Skin epidermis (tissue), 12 donors: ENCODE measurements around the gene SAMD4A.

Experiments
- H3K27ac ChIP-seq, 21 experiments: fragments of 200-600 bp; sonication (generic) in 11 of 21; one replicate each; pipeline ENCODE4 v1.5.0; 2020; ENCODE audit warnings: mild to moderate bottlenecking in 3 of 21, inconsistent platforms in 2 of 21, moderate library complexity in 2 of 21
- H3K4me3 ChIP-seq, 7 experiments: fragments of 200-600 bp; sonication (generic) in 2 of 7; one replicate each; pipeline ENCODE4 v1.5.0; 2020; ENCODE audit warnings: inconsistent platforms in 2 of 7, mild to moderate bottlenecking in 2 of 7, moderate library complexity in 1 of 7

SAMD4A gene

GRCh38 chr14:54650331-54650958 is 83.5 kb downstream of the SAMD4A start:
- no peak overlapping the region for H3K4me3 ChIP-seq
- peak overlapping the region in 15 of 21 experiments; percentile 9 to 87 (median 43) for H3K27ac ChIP-seq

GRCh38 chr14:54650959-54651351 is 84.0 kb downstream of the SAMD4A start:
- peak overlapping the region in 14 of 21 experiments; percentile 9 to 87 (median 46) for H3K27ac ChIP-seq

GRCh38 chr14:54651649-54652048 is 84.7 kb downstream of the SAMD4A start:
- H3K4me3 ChIP-seq: no peak overlapping the region
- H3K27ac ChIP-seq: peak overlapping the region in 15 of 21 experiments; percentile 10 to 87 (median 60)

More at GRCh38 chr14:54650959-54651351, 84.0 kb downstream of the SAMD4A start:
- H3K4me3 ChIP-seq: no peak overlapping the region

GRCh38 chr14:54652188-54652587 is 85.3 kb downstream of the SAMD4A start:
- Histone ChIP-seq H3K4me3 (no peak overlapping the region), H3K27ac (peak overlapping the region in 16 of 21 experiments; percentile 10 to 88 (median 66))

GRCh38 chr14:54652605-54653052 is 85.7 kb downstream of the SAMD4A start:
- H3K27ac ChIP-seq: peak overlapping the region in 18 of 21 experiments; percentile 10 to 88 (median 65)
- peak overlapping the region in 1 of 7 experiments; percentile 4 for H3K4me3 ChIP-seq

GRCh38 chr14:54653712-54654469 is 87.0 kb downstream of the SAMD4A start:
- Histone ChIP-seq H3K4me3 (no peak overlapping the region), H3K27ac (peak overlapping the region in 9 of 21 experiments; percentile 6 to 88 (median 80))

GRCh38 chr14:54654605-54655004 is 87.7 kb downstream of the SAMD4A start:
- H3K4me3 ChIP-seq: no peak overlapping the region
- H3K27ac ChIP-seq: peak overlapping the region in 6 of 21 experiments; percentile 1 to 88 (median 76)

- Histone ChIP-seq H3K4me3 (no peak overlapping the region), H3K27ac (peak overlapping the region in 1 of 21 experiments; percentile 15)
Measured at GRCh38 chr14:54658836-54659235, 91.9 kb downstream of the SAMD4A start.

- Histone ChIP-seq H3K4me3 (no peak overlapping the region), H3K27ac (no peak overlapping the region)
Measured at GRCh38 chr14:54659365-54659764, 92.4 kb downstream of the SAMD4A start.

GRCh38 chr14:54660604-54661111 is 93.7 kb downstream of the SAMD4A start:
- Histone ChIP-seq H3K4me3 (no peak overlapping the region), H3K27ac (no peak overlapping the region)

- no peak overlapping the region for H3K4me3 ChIP-seq
- no peak overlapping the region for H3K27ac ChIP-seq
Measured at GRCh38 chr14:54662491-54663133, 95.7 kb downstream of the SAMD4A start.

- Histone ChIP-seq H3K4me3 (no peak overlapping the region), H3K27ac (no peak overlapping the region)
Measured at GRCh38 chr14:54664961-54665360, 98.0 kb downstream of the SAMD4A start.

GRCh38 chr14:54665946-54666345 is 99.0 kb downstream of the SAMD4A start:
- Histone ChIP-seq H3K27ac (no peak overlapping the region), H3K4me3 (no peak overlapping the region)

- Histone ChIP-seq H3K27ac (peak overlapping the region in 1 of 21 experiments; percentile 32), H3K4me3 (no peak overlapping the region)
Measured at GRCh38 chr14:54667026-54667744, 100.3 kb downstream of the SAMD4A start.

GRCh38 chr14:54667764-54668163 is 100.8 kb downstream of the SAMD4A start:
- H3K4me3 ChIP-seq: no peak overlapping the region
- H3K27ac ChIP-seq: peak overlapping the region in 2 of 21 experiments; percentile 32

- peak overlapping the region in 1 of 21 experiments; percentile 14 for H3K27ac ChIP-seq
- H3K4me3 ChIP-seq: no peak overlapping the region
Measured at GRCh38 chr14:54669721-54670561, 103.0 kb downstream of the SAMD4A start.

- Histone ChIP-seq H3K4me3 (no peak overlapping the region), H3K27ac (no peak overlapping the region)
Measured at GRCh38 chr14:54671537-54671936, 104.6 kb downstream of the SAMD4A start.

- Histone ChIP-seq H3K4me3 (no peak overlapping the region), H3K27ac (peak overlapping the region in 2 of 21 experiments; percentile 58 to 75)
Measured at GRCh38 chr14:54672181-54672580, 105.3 kb downstream of the SAMD4A start.

- H3K27ac ChIP-seq: peak overlapping the region in 2 of 21 experiments; percentile 58 to 75
- H3K4me3 ChIP-seq: no peak overlapping the region
Measured at GRCh38 chr14:54672688-54673087, 105.8 kb downstream of the SAMD4A start.
